ENCODE measurements around the gene POLR1C.
A peak's percentile ranks its signal among the peaks of the same experiment; 100 is the strongest.
"Not testable (repeated sequence)": the region's sequence is repeated elsewhere in the genome, so short reads cannot be mapped to it uniquely, and the experiment has no call there.

POLR1C gene

DNA sequence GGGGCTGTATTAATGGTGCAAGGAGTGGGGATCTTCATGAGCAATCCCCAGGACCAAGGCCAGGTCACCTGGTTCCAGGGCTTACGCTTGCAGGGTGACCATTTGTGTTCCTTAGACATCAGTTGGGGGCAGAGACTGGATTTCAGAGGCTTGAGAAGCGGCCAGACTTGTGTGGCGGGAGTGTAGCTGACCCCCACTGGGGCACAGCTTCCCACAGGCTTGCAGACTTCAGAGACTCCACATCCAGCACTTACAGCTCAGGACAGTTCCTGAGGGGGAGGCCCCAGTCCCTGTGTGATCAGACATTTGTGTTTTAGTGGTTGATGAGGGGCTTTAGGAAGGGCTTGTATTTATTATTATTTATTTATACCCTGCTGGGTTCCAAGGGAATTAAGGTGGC is 24.2 kb upstream of the POLR1C start:
- DNase-seq (ENCODE audit: low read depth in 4 of 4, low spot score in 1 of 4): no peak

DNA sequence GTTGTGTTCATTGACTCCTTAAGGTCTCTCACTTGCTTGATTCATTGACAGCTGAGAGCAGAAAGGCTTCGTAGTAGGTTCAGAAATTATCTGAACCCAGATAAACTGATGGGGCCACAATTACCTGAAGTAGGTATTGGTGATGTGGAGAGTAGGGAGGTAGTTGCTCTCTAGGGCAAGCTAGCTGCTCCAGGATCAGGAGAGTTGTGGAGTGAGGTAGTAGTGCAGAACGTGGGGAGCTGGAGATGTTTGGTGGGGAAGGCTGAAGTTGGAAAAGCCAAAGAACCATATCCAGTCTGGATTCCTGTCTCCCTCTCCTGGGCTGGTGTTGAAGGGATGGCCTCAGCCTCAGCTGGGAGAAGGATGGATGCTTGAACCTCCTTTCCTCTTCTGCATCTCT is 23.7 kb upstream of the POLR1C start:
- no peak for DNase-seq (ENCODE audit: low read depth in 4 of 4, low spot score in 1 of 4)

DNA sequence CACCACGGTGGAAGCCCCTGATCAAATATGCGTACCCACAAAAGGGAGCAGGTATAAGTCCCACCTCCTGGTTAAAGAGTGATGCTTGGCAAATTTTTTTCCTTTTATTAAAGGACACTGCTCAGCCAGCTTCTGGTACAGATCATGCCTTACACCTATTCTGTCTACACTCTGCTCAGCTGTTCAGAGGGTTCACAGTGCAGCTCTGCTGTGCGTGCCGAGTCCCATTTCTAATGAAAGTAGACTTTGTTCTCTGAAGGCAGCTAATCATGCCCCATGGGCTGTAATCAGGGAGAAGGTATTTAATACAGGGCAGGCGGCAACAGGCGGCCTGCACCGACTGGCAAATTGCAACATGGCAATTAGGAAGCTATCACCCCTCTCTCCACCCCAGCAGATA is 23.1 kb upstream of the POLR1C start:
- DNase-seq (ENCODE audit: low read depth in 4 of 4, low spot score in 1 of 4): no peak

DNA sequence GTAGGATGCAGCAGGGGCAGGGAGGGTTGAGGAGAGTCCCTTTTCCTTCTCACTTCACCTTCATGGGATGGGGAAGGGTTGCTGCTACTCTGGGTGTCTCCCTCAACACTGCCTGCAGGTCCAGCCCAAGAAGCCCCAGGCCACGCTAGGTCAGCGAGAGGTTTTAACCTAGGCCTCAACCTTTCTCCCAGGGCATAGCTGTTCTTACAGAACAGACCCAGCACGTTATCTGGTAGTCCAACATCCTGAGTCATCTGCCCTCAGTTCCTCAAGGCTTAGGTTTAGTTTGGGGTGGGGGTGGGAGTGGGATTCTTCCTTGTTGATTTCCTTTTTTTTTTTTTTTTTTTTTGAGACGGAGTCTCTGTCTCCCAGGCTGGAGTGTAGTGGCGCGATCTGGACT is 22.6 kb upstream of the POLR1C start:
- DNase-seq (ENCODE audit: low read depth in 4 of 4, low spot score in 1 of 4): no peak

DNA sequence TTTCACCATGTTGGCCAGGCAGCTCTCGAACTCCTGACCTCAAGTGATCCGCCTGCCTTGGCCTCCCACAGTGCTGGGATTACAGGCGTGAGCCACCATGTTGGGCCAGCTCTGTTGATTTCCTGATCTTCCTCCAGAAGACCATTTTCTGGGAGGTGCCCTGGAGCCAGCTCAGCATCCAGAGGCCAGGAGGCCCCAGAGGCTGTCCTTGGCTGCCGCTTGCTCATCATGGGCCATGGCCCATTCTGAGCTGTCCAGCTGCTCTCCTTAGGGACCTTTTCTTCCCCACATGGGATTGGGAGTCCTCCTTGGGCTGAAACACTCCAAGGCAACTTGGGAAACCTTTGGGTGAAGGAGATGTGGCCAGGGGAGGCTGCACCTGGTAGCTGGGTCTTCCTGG is 22.1 kb upstream of the POLR1C start:
- DNase-seq (ENCODE audit: low read depth in 4 of 4, low spot score in 1 of 4): no peak

DNA sequence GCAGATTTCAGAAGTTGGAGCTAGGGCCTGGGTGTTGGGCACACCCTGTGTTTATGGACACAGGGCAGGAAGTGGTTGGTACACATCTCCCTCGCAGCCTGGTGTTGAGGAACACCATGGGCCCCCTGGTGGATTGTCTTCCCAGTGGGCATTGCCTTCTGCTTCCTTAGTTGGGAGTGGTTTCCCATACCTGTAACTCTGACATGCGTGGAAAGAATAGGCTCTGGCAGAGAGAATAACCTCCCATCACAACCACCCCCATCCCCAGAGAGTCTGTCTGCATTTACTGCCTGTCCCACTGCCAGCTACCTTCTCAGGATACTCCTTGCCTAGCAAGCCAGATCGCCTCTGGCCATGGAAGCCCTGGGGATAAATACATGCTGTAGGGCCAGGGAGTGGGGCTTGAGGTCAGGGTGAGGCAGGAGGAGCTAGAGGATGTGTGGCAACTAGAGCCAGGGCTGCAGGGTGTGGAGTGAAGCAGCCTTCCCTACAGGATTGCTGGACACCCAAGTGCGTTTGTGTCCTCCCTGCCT is 21.4 kb upstream of the POLR1C start:
- no peak for DNase-seq (ENCODE audit: low read depth in 4 of 4, low spot score in 1 of 4)

DNA sequence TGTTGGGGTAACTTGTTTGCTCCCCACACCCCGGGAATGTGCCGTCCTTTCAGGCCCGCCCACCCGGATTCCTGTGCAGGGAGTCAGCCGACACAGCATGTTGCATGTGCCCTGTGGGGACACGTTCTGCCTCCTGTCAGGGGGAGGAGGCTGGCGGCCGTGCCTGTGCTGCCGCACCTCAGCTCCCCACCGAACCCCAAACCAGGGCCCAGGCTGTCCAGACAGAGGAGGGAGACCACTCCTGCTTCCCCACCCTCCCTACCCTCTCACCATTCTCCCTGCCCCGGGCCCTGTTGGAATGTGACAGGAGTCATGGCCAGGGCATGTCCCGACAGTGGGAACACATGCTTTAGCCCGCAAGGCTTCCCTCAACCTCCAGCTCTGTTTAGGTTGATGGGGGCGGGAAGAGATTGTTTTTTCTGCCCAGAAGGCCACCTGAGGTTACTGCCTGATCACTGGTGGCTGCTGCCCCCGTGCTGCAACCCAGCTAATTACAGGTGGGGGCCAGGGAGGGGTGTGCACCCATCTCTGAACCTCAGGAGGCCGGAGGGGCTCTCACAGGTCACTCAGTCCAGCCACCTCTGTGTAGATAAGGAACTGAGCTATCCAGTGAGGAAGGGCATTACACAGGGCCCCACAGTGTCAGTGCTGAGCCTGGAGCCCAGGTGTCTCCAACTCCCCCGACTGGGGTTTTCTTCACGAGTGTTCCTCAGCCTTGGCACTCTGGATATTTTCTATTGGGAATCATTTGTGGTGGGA is 20.3 kb upstream of the POLR1C start:
- DNase-seq (ENCODE audit: low read depth in 4 of 4, low spot score in 1 of 4): no peak

DNA sequence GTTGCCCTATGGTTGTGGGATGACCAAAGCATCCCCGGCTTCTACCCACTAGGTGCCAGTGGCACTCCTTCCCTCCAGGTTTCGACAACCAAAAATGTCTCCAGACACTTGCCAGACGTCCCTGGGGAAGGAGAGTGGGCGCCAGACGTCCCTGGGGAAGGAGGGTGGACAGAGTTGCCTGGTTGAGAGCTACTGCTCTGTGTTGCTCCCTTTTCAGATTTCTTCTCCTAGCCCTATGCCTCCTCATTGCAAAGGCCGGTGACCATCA is 19.8 kb upstream of the POLR1C start:
- DNase-seq (ENCODE audit: low read depth in 4 of 4, low spot score in 1 of 4): no peak

DNA sequence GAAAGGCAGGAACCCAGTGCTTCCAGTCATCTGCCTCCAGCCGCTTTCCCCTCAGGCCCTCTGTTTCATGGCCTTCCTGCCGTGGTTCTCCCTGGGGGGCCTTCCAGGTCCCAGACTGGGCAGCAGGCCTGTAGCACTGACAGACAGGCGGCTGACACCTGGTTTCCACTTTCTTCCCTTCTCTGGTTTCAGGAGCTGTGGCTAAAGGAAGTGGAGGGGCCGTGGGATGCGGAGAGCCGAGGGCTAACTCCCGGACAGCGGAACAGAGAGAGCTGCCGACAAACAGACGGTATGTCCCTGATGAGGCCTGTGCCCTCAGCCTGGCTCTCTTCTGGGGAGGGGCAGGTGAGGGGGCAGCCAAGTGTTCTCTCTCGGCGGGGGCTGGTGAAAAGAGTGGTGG is 19.2 kb upstream of the POLR1C start:
- no peak for DNase-seq (ENCODE audit: low read depth in 4 of 4, low spot score in 1 of 4)

DNA sequence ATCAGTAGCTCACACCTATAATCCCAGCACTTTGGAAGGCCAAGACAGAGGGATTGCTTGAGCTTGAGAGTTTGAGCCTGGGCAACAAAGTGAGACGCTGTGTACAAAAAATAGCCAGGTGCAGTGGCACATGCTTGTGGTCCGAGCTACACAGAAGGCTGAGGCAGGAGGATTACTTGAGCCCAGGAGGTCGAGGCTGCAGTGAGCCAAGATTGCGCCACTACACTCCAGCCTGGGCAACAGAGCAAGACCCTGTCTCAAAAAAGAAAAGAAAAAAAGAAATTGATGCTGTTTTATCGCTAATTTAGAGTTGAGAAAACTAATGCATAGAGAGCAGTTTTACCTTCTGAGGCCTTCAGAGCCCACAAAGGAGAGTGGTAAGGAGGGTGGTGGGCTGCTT is 18.6 kb upstream of the POLR1C start:
- not testable (repeated sequence) for DNase-seq (ENCODE audit: low read depth in 4 of 4, low spot score in 1 of 4)

DNA sequence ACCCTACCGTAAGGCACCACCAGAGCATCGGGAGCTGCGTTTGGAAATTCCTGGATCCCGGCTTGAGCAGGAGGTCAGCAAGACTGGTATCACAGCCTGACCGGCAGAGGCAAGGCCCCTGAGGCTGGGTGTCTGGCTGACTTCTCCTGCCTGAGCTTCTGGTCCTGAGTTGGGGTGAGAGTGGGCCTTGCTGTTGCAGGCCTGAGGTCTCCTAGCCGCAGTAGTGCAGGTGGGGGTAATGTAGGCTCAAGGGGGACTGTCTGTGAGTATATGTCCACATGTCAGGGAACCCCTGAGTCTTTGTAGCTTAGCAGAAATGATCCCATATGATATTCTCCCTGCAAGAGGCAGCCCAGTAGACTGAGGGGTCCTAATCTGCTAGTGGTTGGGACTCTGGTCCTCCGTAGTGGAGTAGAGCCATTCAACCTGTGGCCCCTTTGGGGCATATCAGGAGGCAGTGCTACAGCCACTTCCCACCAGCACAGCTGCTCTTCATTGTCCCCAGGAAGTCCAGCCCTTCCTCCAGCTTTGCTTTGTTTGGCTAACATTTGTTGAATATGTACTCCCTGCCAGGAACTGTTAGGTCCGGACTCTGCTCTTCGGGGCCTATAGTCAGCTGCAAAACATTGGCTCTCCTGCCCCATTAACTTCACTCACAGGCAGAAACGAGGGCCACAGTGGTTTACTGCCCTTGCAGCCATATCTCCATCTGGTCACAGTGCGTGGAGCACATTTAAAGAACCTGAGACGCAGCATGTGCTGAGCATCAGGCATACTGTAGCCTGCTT is 17.7 kb upstream of the POLR1C start:
- DNase-seq (ENCODE audit: low read depth in 4 of 4, low spot score in 1 of 4): no peak

DNA sequence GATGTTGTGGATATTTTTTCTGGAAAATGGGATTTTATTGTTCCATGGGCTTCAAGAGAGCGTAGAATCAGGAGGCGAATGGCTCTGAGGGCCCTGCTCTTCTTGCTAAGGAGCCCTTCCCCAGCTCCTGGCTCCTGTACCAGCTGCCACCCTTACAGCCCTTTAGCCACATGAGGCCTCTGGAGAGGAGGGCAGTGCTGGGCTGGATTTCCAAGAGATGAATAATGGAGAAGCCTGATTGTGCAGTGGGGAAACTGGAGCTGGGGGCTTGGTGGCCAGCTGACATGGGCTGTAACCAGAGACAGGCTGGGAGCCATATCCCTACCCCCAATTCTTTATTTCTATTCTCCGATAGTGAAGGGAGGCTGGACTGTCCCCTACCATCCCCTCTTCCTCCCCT is 16.0 kb upstream of the POLR1C start:
- DNase-seq (ENCODE audit: low read depth in 4 of 4, low spot score in 1 of 4): no peak

DNA sequence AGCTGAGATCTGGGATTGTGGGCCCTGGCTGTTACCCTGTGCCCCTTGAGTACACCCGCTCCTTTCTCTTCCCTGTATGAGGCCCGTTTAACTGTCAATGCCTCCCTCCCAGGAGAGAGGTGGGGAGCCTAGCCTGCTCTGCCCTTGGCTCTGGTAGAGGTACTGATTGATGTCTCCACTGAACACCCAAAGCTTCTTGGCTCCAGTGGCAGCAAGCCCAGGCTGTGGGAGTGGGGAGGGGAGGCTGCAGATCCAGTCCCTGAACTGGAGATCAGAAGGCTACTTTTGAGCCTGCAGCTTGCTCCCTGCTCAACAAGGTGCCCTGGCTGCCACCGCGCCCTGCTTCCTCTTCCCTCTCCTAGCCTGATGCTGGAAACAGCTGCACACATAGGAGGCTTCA is 14.2 kb upstream of the POLR1C start:
- no peak for DNase-seq (ENCODE audit: low read depth in 4 of 4, low spot score in 1 of 4)

DNA sequence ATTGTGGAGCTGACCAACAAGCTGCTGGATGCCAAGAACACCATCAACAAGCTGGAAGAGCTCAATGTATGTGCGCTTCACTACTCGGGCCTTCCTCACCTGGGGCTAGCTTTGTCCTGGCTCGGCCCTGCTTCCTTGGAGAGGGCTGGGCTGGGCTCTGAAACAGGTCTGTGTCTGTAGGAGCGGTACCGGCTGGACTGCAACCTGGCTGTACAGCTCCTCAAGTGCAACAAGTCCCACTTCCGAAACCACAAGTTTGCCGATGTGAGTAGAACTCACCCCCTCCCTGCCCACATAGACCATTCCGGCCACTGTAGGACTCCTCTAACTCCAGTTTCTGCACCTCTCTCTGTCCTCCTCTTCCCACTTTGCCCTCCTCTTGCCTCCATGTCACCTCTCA is 13.4 kb upstream of the POLR1C start:
- DNase-seq (ENCODE audit: low read depth in 4 of 4, low spot score in 1 of 4): no peak

DNA sequence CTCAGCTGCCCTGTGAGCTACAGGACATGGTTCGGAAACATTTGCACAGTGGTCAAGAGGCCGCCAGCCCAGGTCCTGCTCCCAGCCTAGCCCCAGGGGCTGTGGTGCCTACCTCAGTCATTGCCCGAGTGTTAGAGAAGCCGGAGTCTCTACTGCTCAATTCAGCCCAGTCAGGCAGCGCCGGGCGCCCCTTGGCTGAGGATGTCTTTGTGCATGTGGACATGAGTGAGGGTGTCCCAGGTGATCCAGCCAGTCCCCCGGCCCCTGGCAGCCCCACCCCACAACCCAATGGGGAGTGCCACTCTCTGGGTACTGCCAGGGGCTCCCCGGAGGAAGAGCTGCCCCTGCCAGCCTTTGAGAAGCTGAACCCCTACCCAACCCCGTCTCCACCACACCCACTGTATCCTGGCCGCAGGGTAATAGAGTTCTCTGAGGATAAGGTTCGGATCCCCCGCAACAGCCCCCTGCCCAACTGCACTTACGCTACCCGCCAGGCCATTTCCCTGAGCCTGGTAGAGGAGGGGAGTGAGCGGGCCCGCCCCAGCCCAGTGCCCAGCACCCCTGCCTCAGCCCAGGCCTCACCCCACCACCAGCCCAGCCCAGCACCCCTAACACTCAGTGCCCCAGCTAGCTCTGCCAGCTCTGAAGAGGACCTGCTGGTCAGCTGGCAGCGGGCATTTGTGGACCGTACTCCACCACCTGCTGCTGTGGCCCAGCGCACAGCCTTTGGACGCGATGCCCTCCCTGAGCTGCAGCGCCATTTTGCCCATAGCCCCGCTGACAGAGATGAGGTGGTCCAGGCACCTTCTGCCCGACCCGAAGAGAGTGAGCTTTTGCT is 11.9 kb upstream of the POLR1C start:
- DNase-seq (ENCODE audit: low read depth in 4 of 4, low spot score in 1 of 4): no peak

DNA sequence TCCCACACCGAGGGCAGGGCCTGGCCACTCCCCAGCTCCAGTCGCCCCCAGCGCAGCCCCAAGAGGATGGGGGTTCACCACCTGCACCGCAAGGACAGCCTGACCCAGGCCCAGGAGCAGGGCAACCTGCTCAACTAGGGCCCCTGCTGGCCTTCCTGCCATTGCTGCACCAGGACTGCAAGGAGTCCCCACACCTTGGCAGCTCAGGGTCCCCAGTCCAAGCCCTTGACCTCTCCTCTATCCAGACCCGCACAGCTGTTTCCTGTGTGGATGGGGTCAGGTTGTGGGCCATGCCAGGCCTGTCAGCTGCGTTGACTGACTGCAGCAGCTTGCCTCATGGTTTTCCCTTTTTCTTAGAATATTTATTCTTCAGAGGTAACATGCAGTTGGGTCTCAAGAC is 11.2 kb upstream of the POLR1C start:
- DNase-seq (ENCODE audit: low read depth in 4 of 4, low spot score in 1 of 4): no peak

DNA sequence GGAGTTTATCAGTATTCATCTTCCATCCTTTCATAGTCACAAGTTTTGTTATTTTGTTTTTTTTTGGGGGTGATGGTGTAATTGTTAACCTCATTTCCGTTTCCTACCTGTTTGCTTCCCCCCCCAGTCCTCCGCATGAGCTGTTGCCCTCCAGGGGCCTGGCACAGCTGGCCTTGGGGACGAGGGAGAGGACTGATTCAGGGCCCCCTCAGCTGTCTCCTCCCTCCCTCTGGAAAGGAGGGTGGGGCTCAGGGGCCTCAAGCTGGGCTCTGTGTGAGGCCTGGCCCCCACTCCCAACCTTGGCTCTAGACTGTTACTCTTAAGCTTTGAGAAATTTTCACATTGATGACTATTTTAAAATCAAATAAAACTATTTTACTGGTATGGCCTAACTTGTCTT is 10.7 kb upstream of the POLR1C start:
- DNase-seq (ENCODE audit: low read depth in 4 of 4, low spot score in 1 of 4): no peak

DNA sequence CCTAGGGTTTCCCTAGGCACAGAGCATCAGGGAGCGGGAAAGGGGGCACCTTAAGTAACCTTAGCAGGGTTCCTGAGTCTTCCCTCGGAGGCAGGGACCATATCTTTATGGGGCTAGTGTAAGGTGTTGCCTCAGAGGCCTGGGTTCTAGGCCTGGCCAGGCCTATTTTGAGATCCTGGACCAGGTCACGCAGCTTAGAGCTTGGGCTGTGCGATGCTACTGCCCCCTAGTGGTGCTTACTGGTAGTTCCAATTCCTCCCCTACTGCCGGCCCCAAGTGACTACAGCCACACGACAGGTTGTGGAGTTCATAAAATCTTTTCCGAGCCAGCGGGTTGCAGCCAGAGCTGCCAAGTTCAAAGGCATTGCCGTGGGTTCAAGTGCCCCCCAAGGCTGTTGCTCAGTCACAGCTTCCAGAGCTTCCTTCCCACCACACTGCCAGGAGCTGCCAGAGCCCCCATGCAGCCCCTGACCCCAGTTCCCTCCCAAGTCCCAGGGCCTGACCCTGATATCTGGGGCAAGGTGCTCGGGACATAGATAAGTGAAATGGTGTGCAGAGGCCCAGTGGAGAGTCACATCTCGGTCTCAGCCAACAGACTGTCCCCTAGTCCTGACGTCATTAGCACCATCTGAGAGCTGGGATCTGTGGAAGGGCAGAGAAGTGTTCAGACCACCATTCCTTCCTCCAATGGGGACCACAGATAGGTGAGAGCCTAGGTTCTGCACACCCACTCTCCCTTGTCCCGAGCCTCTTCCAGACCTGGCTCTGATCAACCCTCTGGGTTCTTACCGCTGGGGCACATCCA is 10.0 kb upstream of the POLR1C start:
- peak; percentile 59 to 72 (median 66) for DNase-seq (ENCODE audit: low read depth in 4 of 4, low spot score in 1 of 4)

DNA sequence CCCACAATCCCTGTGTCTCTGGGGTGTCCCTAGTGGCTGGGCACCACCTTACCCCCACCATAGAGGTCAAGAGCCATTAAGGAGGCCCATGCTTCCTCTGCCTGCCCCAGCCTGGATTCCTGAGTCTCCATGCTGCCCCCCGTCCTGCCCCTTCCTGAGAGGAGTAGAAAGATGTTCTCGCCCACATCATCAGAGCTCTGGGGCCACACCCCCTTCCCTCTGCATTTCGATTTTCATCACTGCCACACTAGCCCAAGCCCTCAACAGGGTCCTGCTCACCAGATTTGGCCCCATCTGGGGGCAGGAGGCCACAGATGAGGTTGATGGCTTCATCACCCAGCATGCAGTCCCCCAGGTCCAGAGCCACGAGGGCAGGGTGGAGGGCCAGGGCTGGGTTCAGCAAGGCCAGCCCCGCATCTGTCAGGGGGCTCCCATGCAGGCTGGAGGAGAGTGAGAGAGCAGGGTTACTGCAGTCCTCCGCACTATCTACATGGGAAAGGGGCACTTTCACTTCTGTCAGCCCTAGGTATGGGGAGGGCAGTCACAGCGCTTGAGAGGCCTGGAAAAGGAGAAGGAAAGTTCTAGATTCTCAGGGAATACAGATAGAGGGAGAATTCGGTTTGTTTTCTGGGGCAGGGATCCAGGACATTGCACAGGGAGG is 8.3 kb upstream of the POLR1C start:
- DNase-seq (ENCODE audit: low read depth in 4 of 4, low spot score in 1 of 4): no peak

DNA sequence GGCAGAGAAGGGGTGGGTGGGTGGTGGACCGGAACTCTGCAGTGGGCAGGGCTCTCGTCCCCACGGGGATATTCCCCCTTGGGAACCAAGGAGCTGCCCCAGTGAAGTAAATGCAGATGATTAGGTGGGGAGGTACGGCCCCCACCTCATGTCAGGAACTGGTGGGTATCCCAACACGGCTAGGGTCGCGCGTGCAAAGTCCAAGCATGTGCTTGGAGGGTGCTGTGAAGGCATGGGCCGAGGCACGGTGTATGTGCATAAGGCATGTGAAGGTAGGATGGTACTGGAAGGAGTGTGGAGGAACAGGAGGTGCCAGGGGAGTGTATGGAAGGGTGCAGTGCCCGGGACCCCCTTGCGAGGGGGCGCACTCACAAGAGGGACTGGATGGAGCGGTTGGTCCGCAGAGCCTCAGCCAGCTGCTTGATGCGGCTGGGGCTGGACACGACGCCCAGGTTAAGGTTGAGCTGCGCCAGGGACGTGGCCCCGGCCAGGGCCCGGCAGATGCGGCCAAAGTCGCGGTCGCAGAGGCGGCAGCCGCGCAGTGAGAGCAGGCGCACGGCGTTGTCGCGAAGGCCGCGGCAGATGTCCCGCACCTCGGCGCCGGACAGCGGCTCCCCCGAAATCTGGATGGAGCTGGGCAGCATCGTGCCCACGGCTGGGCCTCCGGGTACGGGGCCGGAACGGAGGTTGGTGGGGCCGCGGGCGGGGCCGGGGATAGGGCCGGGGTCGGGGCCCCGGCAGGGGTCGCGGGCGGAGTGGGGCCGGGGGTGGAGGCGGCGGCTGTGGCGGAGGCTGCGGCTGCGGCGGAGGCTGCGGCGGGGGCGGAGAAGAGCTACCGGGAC is 7.5 kb upstream of the POLR1C start:
- DNase-seq (ENCODE audit: low read depth in 4 of 4, low spot score in 1 of 4): no peak
